IMR-90 (cell line): Measurements from ENCODE around the gene YWHAG. TPM values are rescaled to one million over a fixed set of nuclear protein-coding genes. Genes with fewer than 3 reads are reported as not detected.
A peak's percentile ranks its signal among the peaks of the same experiment; 100 is the strongest.

Source experiments
- ATAC-seq: fragments of 200-7000 bp; cut with Tn5 transposase; 2 replicates; pipeline ENCODE4 v1.9.1; 2020; ENCODE audit warnings: low read depth, mild to moderate bottlenecking, moderate library complexity
- BruUV-seq: library from RNA; stranded (reverse); fragments of 400-500 nt; replicated peaks from 2 replicates; lab custom pipeline; 2021; lab: Mats Ljungman, UMichigan
- CTCF ChIA-PET: fragments of 300-600 bp; formaldehyde crosslinking; extraction: SDS; loops from one replicate; lab custom pipeline; 2021; ENCODE audit warnings: antibody characterized with exemption; lab: Yijun Ruan, JAX
- POLR2A ChIA-PET: fragments of 300-600 bp; sonication (Branson Sonifier 250); formaldehyde crosslinking; loops from one replicate; lab custom pipeline; 2022; ENCODE audit warnings: antibody characterized with exemption; ENCODE audit not compliant: unreplicated experiment; lab: Charles Lee
- DNase-seq: peaks from one replicate; pipeline ENCODE4 v3.0.0; 2013
- H2AFZ ChIP-seq: replicated peaks from 2 replicates; pipeline ENCODE3; 2013; ENCODE audit warnings: low read length, mild to moderate bottlenecking; ENCODE audit not compliant: poor library complexity
- H2AK5ac ChIP-seq: 2 replicates; pipeline ENCODE4 v1.6.1; 2013; ENCODE audit warnings: low read depth, low read length, inconsistent platforms
- H2AK9ac ChIP-seq: replicated peaks from 2 replicates; pipeline ENCODE3; 2013; ENCODE audit warnings: mild to moderate bottlenecking, low read depth, low read length, moderate library complexity; ENCODE audit not compliant: poor library complexity
- H2BK120ac ChIP-seq: 2 replicates; pipeline ENCODE4 v1.6.1; 2013; ENCODE audit warnings: low read depth, low read length, inconsistent platforms
- H2BK15ac ChIP-seq: 3 replicates; pipeline ENCODE4 v1.6.1; 2013; ENCODE audit warnings: low read depth, low read length, inconsistent platforms
- H2BK20ac ChIP-seq: 2 replicates; pipeline ENCODE4 v1.6.1; 2013; ENCODE audit warnings: low read depth, mild to moderate bottlenecking, inconsistent platforms, low read length, moderate library complexity
- H2BK5ac ChIP-seq: 2 replicates; pipeline ENCODE4 v1.6.1; 2013; ENCODE audit warnings: mild to moderate bottlenecking, low read depth, low read length, inconsistent platforms; ENCODE audit not compliant: poor library complexity, severe bottlenecking
- H3K14ac ChIP-seq: replicated peaks from 2 replicates; pipeline ENCODE4 v1.6.1; 2013; ENCODE audit warnings: low read depth, low read length, inconsistent platforms
- H3K18ac ChIP-seq: 2 replicates; pipeline ENCODE4 v1.6.1; 2013; ENCODE audit warnings: low read depth, low read length, control low read depth
- H3K23ac ChIP-seq: 2 replicates; pipeline ENCODE4 v1.6.1; 2013; ENCODE audit warnings: low read depth, low read length, inconsistent platforms
- H3K27ac ChIP-seq: 2 replicates; pipeline ENCODE4 v1.5.1; 2013; ENCODE audit warnings: mild to moderate bottlenecking, control low read depth, low read length; ENCODE audit not compliant: insufficient read depth
- H3K27me3 ChIP-seq: 2 replicates; pipeline ENCODE4 v1.6.1; 2013; ENCODE audit warnings: low read length; ENCODE audit not compliant: control insufficient read depth, insufficient read depth
- H3K36me3 ChIP-seq: 2 replicates; pipeline ENCODE4 v1.6.1; 2013; ENCODE audit warnings: low read length, mixed read lengths; ENCODE audit not compliant: control insufficient read depth, insufficient read depth
- H3K4ac ChIP-seq: 2 replicates; pipeline ENCODE4 v1.6.1; 2013; ENCODE audit warnings: low read depth, low read length, inconsistent platforms
- H3K4me1 ChIP-seq: 2 replicates; pipeline ENCODE4 v1.6.1; 2013; ENCODE audit warnings: low read length, mixed read lengths; ENCODE audit not compliant: control insufficient read depth, insufficient read depth
- H3K4me2 ChIP-seq: 2 replicates; pipeline ENCODE4 v1.6.1; 2013; ENCODE audit warnings: low read depth, mild to moderate bottlenecking, control low read depth, low read length, moderate library complexity
- H3K4me3 ChIP-seq: 2 replicates; pipeline ENCODE4 v1.5.1; 2013; ENCODE audit warnings: low read depth, mild to moderate bottlenecking, control low read depth, low read length, moderate library complexity; ENCODE audit not compliant: insufficient read depth
- H3K56ac ChIP-seq: 2 replicates; pipeline ENCODE4 v1.6.1; 2013; ENCODE audit warnings: low read length, inconsistent platforms; ENCODE audit not compliant: insufficient read depth; ENCODE audit errors: extremely low read depth
- H3K79me1 ChIP-seq, 2 experiments: 2 replicates each; pipeline ENCODE4 v1.6.1; 2013; ENCODE audit warnings: low read length in 2 of 2, inconsistent platforms in 1 of 2, low read depth in 1 of 2
- H3K9ac ChIP-seq: 2 replicates; pipeline ENCODE4 v1.6.1; 2013; ENCODE audit warnings: low read depth, low read length, control low read depth
- H3K9me1 ChIP-seq: 2 replicates; pipeline ENCODE4 v1.6.1; 2013; ENCODE audit warnings: low read length, inconsistent platforms; ENCODE audit not compliant: insufficient read depth
- H3K9me3 ChIP-seq: 2 replicates; pipeline ENCODE4 v1.6.1; 2013; ENCODE audit warnings: low read length; ENCODE audit not compliant: control insufficient read depth, insufficient read depth
- H4K20me1 ChIP-seq: 2 replicates; pipeline ENCODE4 v1.6.1; 2013; ENCODE audit warnings: low read length, inconsistent platforms; ENCODE audit not compliant: insufficient read depth
- H4K5ac ChIP-seq: 2 replicates; pipeline ENCODE4 v1.6.1; 2013; ENCODE audit warnings: mild to moderate bottlenecking, low read depth, low read length, control low read depth
- H4K8ac ChIP-seq, 2 experiments: 2 replicates each; pipeline ENCODE4 v1.6.1; 2013; ENCODE audit warnings: low read depth in 2 of 2, low read length in 2 of 2, control low read depth in 1 of 2, inconsistent platforms in 1 of 2
- H4K91ac ChIP-seq: 2 replicates; pipeline ENCODE4 v1.6.1; 2013; ENCODE audit warnings: low read depth, low read length, inconsistent platforms; ENCODE audit not compliant: insufficient read depth
- BHLHE40 ChIP-seq: fragments of 150-350 bp; IDR thresholded peaks from 2 replicates; pipeline ENCODE4 v1.6.1; 2016; ENCODE audit warnings: mild to moderate bottlenecking, low read depth, low read length
- CEBPB ChIP-seq: IDR thresholded peaks from 2 replicates; pipeline ENCODE4 v1.6.1; 2012; ENCODE audit warnings: low read depth, low read length, improper control_type of control experiment
- CHD1 ChIP-seq: IDR thresholded peaks from 2 replicates; pipeline ENCODE4 v1.6.1; 2012; ENCODE audit warnings: low read depth, low read length, improper control_type of control experiment
- MAFK ChIP-seq: IDR thresholded peaks from 2 replicates; pipeline ENCODE4 v1.6.1; 2012; ENCODE audit warnings: low read depth, low read length, improper control_type of control experiment
- MAZ ChIP-seq: IDR thresholded peaks from 2 replicates; pipeline ENCODE4 v1.6.1; 2012; ENCODE audit warnings: low read depth, mild to moderate bottlenecking, low read length, improper control_type of control experiment, moderate library complexity, borderline replicate concordance
- MXI1 ChIP-seq: IDR thresholded peaks from 2 replicates; pipeline ENCODE4 v1.6.1; 2012; ENCODE audit warnings: low read depth, mild to moderate bottlenecking, low read length, moderate library complexity, borderline replicate concordance
- RCOR1 ChIP-seq: IDR thresholded peaks from 2 replicates; pipeline ENCODE4 v1.6.1; 2012; ENCODE audit warnings: mild to moderate bottlenecking, low read length, improper control_type of control experiment; ENCODE audit not compliant: insufficient replicate concordance
- SMC3 ChIP-seq: fragments of 150-350 bp; IDR thresholded peaks from 2 replicates; pipeline ENCODE4 v1.6.1; 2016; ENCODE audit warnings: low read depth, mild to moderate bottlenecking, antibody characterized with exemption, low read length, moderate library complexity
- WGBS, 2 experiments: methylation state at CpG; one replicate each; pipeline versions ENCODE4 v1.1.5 to v1.1.7; 2013; ENCODE audit warnings: missing lambda C conversion rate in 2 of 2; ENCODE audit not compliant: insufficient read length in 1 of 2; ENCODE audit errors: extremely low coverage in 2 of 2; 5-methylcytosine and 5-hydroxymethylcytosine counted together
- dilution Hi-C: fragments of 300-500 bp; cut with HindIII; formaldehyde crosslinking; loops from one replicate; pipeline ENCODE4 v1.14.3; 2018; ENCODE audit warnings: low sequenced_read_pairs; ENCODE audit not compliant: unreplicated experiment
- in situ Hi-C: fragments of 300-500 bp; cut with MboI; formaldehyde crosslinking; loops from 3 replicates; pipeline ENCODE4 v1.14.3; 2019; ENCODE audit warnings: low sequenced_read_pairs, inconsistent platforms, mixed read lengths
- intact Hi-C: fragments of 100-400 bp; cut with micrococcal nuclease; formaldehyde crosslinking; loops from 2 replicates; pipeline ENCODE4 v1.10.0; 2022
- polyA plus RNA-seq, 3 experiments: library from polyadenylated mRNA; depleted of rRNA; stranded (reverse); fragments of >200 nt; gene quantifications; 2 replicates each; pipeline ENCODE4 v1.2.3, GENCODE V29; 2012; ENCODE audit warnings: low replicate concordance in 1 of 3
- total RNA-seq: library from RNA; depleted of rRNA; stranded (reverse); fragments of >200 nt; gene quantifications from 2 replicates; pipeline ENCODE4 v1.2.3, GENCODE V29; 2012

Gene YWHAG
- total and polyA plus RNA-seq, 2 of the 4 experiments (the other 2 are of a cell fraction): 40.1 to 64.9 TPM

- Histone ChIP-seq H2BK20ac (no peak overlapping the region), H4K5ac (no peak overlapping the region), H2AFZ (no peak overlapping the region), H4K91ac (no peak overlapping the region), H3K4ac (no peak overlapping the region), H2AK5ac (peak overlapping the region; percentile 27; the same call in 1 of the 2 replicates), H3K9me1 (peaks cover 27% of the 10 kb centered on the region), H3K4me2 (peak overlapping the region; percentile 62), H3K14ac (peak overlapping the region; percentile 30; the same call in 1 of the 2 replicates), H4K20me1 (peaks cover 99% of the 10 kb centered on the region), H2BK120ac (no peak overlapping the region), H3K27me3 (no peaks in the 10 kb centered on the region), H3K79me1 (peaks cover 6 to 72% of the 10 kb centered on the region in 2 experiments), H2BK15ac (no peak overlapping the region), H3K9me3 (no peaks in the 10 kb centered on the region), H3K4me1 (peaks cover 26% of the 10 kb centered on the region), H2AK9ac (no peak overlapping the region), H3K4me3 (no peak overlapping the region), H3K9ac (no peak overlapping the region), H3K27ac (peak overlapping the region; percentile 48; the same call in 1 of the 2 replicates), H3K56ac (no peak overlapping the region), H3K23ac (0 out of 2 replicates have a peak overlapping the region, but pooled peaks have one; percentile 31), H4K8ac (no peak overlapping the region), H3K36me3 (peaks cover 21% of the 10 kb centered on the region), H3K18ac (no peak overlapping the region), H2BK5ac (peak overlapping the region; percentile 59)
- WGBS, 2 experiments: no CpG with 5 or more reads among the region's 9 CpGs
- ATAC-seq: no peak
- CTCF ChIA-PET: no interaction called here
- dilution Hi-C loops (no loop called here), in situ Hi-C loops (no loop called here), intact Hi-C loops (loop anchor here (2.0 kb wide), 1 partner anchor 18 kb away; no protein-coding TSS in a partner anchor)
- DNase-seq: no peak
- no TSS peak for BruUV-seq
- TF ChIP-seq MAZ (no peak), BHLHE40 (no peak), MAFK (no peak), RCOR1 (no peak), SMC3 (no peak), CEBPB (0 out of 2 replicates have a peak, but pooled peaks have one; percentile 16), MXI1 (no peak), CHD1 (no peak)
- POLR2A ChIA-PET: no interaction called here
These were observed 20.3 kb downstream of the YWHAG start for GRCh38 chr7:76338298-76339084.
